Left lung (tissue), 10 donors: ENCODE measurements around the gene ATP11B. TPM values are rescaled to one million over a fixed set of nuclear protein-coding genes. Genes with fewer than 3 reads are reported as not detected.

Source experiments
- ATAC-seq: fragments of 200-7000 bp; cut with Tn5 transposase; one replicate; pipeline ENCODE4 v1.9.1; 2020; ENCODE audit warnings: moderate library complexity
- DNase-seq, 4 donors: peaks; one replicate each; pipeline ENCODE4 v3.0.0-alpha.2; 2013 to 2020
- H3K27ac ChIP-seq, 2 donors: fragments of 200-600 bp; sonication (generic) in 1 of 2; one replicate each; pipeline versions ENCODE4 v1.5.0 to v1.8.0; 2020 to 2021
- H3K27me3 ChIP-seq, 2 donors: fragments of 200-600 bp; sonication (generic) in 1 of 2; one replicate each; pipeline versions ENCODE4 v1.5.0 to v1.8.0; 2020 to 2021
- H3K36me3 ChIP-seq, 2 donors: fragments of 200-600 bp; sonication (generic) in 1 of 2; one replicate each; pipeline versions ENCODE4 v1.5.0 to v1.8.0; 2020 to 2021
- H3K4me1 ChIP-seq, 2 donors: fragments of 200-600 bp; one replicate each; pipeline ENCODE4 v1.8.0; 2021
- H3K4me3 ChIP-seq, 2 donors: fragments of 200-600 bp; sonication (generic) in 1 of 2; one replicate each; pipeline versions ENCODE4 v1.5.0 to v1.8.0; 2020 to 2021; ENCODE audit warnings: mild to moderate bottlenecking in 1 of 2
- H3K9me3 ChIP-seq, 2 donors: fragments of 200-600 bp; sonication (generic) in 1 of 2; one replicate each; pipeline versions ENCODE4 v1.5.0 to v1.8.0; 2020 to 2021
- intact Hi-C, 2 donors: fragments of 100-400 bp; cut with DNase I; formaldehyde crosslinking; loops; one replicate each; pipeline versions ENCODE4 v1.11.2 to v1.14.2; 2022
- polyA plus RNA-seq, 6 donors: library from polyadenylated mRNA; unstranded; fragments of 120-200 nt; gene quantifications; one replicate each; pipeline ENCODE4 v1.2.1, GENCODE V29; 2013; ENCODE audit not compliant: insufficient read length in 6 of 6
- total RNA-seq, 2 donors: library from RNA; stranded (reverse); fragmentation: NEBNext Ultra II Directional; extraction: Animal tissue kit (Norgen Biotek cat#: 25700); gene quantifications; one replicate each; pipeline ENCODE4 v1.2.1, GENCODE V29; 2021
- TF ChIP-seq, protein P1 (sequence below), 2 donors: fragments of 200-600 bp; sonication (generic) in 1 of 2; IDR thresholded peaks; one replicate each; pipeline versions ENCODE4 v1.5.0 to v1.8.0; 2021; ENCODE audit warnings: antibody characterized with exemption in 2 of 2
- donor health status: DM: no; HTN: yes; CAD: no.
- donor health status: DM: no; HTN: no; CAD: no.

The ATP11B gene
- total and polyA plus RNA-seq, 8 donors = 53.9 to 85.0 (median 60.7) TPM

DNA sequence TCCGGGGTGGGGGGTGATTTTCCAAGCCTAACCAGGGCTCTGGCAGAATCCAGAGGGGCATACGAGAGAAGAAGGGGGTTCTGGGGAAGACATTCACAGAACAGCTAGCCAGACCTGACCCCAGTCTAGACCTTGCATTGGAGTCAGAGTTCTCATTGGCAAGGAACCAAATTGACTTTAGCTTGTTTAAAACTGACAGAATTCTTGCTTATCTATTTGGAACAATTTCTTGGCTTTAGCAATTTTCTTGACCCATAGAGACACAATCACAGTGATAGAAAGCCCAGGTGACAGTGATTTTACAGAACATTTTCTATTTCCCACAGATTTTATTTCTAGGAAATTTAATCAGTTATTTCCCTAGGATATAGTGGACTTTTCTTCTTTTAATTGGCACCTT, 23.6 kb upstream of the ATP11B start:
- Histone ChIP-seq H3K4me1 (no peaks in the 10 kb centered on the region), H3K27me3 (no peaks in the 10 kb centered on the region), H3K4me3 (no peak overlapping the region), H3K9me3 (no peaks in the 10 kb centered on the region), H3K36me3 (no peaks in the 10 kb centered on the region), H3K27ac (no peak overlapping the region)
- DNase-seq (no peak), ATAC-seq (no peak)
- intact Hi-C loops = no loop called here
- TF ChIP-seq, protein P1, sequence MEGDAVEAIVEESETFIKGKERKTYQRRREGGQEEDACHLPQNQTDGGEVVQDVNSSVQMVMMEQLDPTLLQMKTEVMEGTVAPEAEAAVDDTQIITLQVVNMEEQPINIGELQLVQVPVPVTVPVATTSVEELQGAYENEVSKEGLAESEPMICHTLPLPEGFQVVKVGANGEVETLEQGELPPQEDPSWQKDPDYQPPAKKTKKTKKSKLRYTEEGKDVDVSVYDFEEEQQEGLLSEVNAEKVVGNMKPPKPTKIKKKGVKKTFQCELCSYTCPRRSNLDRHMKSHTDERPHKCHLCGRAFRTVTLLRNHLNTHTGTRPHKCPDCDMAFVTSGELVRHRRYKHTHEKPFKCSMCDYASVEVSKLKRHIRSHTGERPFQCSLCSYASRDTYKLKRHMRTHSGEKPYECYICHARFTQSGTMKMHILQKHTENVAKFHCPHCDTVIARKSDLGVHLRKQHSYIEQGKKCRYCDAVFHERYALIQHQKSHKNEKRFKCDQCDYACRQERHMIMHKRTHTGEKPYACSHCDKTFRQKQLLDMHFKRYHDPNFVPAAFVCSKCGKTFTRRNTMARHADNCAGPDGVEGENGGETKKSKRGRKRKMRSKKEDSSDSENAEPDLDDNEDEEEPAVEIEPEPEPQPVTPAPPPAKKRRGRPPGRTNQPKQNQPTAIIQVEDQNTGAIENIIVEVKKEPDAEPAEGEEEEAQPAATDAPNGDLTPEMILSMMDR (IDR thresholded peaks at IDR 0.05) = no peak

DNA sequence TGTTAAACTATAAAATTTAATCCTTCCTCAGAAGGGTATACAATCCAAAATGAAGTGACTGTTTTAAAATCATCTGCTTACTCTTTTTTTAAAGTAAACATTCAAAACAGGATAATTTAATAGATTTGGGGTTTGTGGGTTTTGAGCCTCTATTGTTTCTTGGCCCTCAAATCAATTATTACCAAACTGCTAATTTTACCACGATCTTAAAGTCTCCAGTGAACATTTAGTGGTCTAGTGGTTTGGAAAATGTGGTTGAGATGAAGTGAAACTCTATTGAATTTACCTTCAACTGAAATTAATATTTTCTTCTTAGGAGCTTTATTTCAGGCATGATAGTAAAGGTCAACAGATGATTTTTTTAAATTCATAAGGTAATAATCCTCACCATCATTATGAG, 11.2 kb upstream of the ATP11B start:
- no peak overlapping the region for H3K27ac ChIP-seq
- H3K9me3 ChIP-seq = peaks cover 0 to 5% of the 10 kb centered on the region in 2 donors
- intact Hi-C loops = no loop called here
- H3K27me3 ChIP-seq = peaks cover 6 to 22% of the 10 kb centered on the region in 2 donors
- no peaks in the 10 kb centered on the region for H3K4me1 ChIP-seq
- no peak overlapping the region for H3K4me3 ChIP-seq
- TF ChIP-seq, protein P1 (IDR thresholded peaks at IDR 0.05) = no peak
- ATAC-seq (no peak), DNase-seq (no peak)
- H3K36me3 ChIP-seq = no peaks in the 10 kb centered on the region

DNA sequence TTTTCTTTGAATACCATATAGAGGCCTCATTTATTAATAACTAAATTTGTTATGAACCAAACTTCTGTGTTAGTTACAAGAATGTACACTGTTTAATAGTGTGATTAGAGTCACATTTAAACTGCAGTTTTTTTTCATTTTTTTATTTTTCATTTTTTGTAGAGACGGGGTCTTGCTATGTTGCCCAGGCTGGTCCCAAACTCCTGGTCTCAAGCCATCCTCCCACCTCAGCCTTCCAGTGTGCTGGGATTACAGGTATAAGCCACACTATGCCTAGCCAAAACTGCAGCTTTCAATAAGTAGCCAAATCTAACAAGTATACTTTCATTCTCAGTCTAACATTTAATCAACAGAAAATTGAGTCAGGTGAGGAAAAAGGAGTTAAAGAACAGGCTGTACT, 10.2 kb upstream of the ATP11B start:
- H3K9me3 ChIP-seq = no peaks in the 10 kb centered on the region
- no peak for ATAC-seq
- intact Hi-C loops = no loop called here
- H3K27me3 ChIP-seq = peaks cover 6 to 26% of the 10 kb centered on the region in 2 donors
- H3K36me3 ChIP-seq = no peaks in the 10 kb centered on the region
- H3K27ac ChIP-seq = no peak overlapping the region
- H3K4me1 ChIP-seq = no peaks in the 10 kb centered on the region
- no peak for DNase-seq
- no peak overlapping the region for H3K4me3 ChIP-seq
- TF ChIP-seq, protein P1 (IDR thresholded peaks at IDR 0.05) = no peak

DNA sequence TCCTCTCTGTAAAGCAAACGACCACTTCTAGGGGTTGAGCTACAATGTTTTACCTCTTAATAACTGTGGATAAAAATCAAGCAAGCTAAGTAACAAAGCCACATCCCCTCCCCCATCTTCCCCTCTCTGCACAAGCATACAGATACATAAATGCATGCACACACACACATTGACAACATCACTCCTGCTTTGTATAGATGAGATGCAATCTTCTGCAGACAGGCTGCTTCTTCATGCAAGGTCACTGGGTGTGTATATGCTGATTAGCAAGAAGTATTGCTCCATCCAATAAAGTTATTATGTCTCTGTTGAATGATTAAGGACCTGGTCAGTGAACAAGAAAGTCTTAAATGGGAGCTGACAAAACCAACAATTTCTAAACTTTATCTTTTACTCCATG, 8.8 kb upstream of the ATP11B start:
- Histone ChIP-seq H3K27me3 (peaks cover 6 to 26% of the 10 kb centered on the region in 2 donors), H3K4me1 (peaks cover 0 to 11% of the 10 kb centered on the region in 2 donors), H3K4me3 (no peak overlapping the region), H3K36me3 (no peaks in the 10 kb centered on the region), H3K27ac (no peak overlapping the region), H3K9me3 (no peaks in the 10 kb centered on the region)
- ATAC-seq (no peak), DNase-seq (no peak)
- intact Hi-C loops = no loop called here
- TF ChIP-seq, protein P1 (IDR thresholded peaks at IDR 0.05) = no peak

DNA sequence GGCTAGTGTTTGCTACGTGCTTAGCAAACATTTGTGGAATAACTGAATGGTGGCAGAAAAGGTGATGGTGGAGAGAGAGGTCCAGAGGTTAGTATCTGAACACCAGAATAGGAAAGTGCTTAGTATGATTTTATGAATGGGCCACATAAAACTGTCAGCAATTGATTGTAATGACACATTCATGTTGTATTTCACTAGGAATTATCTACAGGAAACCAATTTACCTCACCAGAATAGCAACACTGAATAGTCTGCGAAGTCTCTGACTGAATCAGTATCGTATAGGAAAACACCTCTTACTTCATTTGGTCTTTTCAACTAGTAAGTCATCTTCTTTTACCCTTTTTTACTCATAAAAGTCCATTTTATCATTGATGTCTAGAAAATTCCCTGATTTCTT, 8.2 kb upstream of the ATP11B start:
- intact Hi-C loops = no loop called here

More for the DNA sequence above, 8.2 kb upstream of the ATP11B start:
- Histone ChIP-seq H3K27ac (no peak overlapping the region), H3K27me3 (peaks cover 6 to 26% of the 10 kb centered on the region in 2 donors), H3K36me3 (no peaks in the 10 kb centered on the region), H3K9me3 (no peaks in the 10 kb centered on the region), H3K4me1 (peaks cover 0 to 12% of the 10 kb centered on the region in 2 donors), H3K4me3 (no peak overlapping the region)
- DNase-seq (no peak), ATAC-seq (no peak)
- TF ChIP-seq, protein P1 (IDR thresholded peaks at IDR 0.05) = no peak
